ENCODE measurements around the gene NRXN3. TPM values are rescaled to one million over a fixed set of nuclear protein-coding genes. Genes with fewer than 3 reads are reported as not detected.

The NRXN3 gene
- total and polyA plus RNA-seq, 2 of the 13 experiments (the other 11 are each of a cell fraction or from before 2014, with no cell fraction given) = 0.03 TPM; not detected in 1

GRCh38 chr14:78534141-78534540 is 364.0 kb downstream of the NRXN3 start:
- Histone ChIP-seq H3K4me1 (ENCODE audit: insufficient read depth, low read length) (no peaks in the 10 kb centered on the region), H4K20me1 (ENCODE audit: insufficient read depth, low read length) (no peaks in the 10 kb centered on the region), H3K9ac (ENCODE audit: insufficient read depth, low read depth, low read length) (no peak overlapping the region), H3K9me3 (ENCODE audit: low read length) (peaks cover 18% of the 10 kb centered on the region), H3K36me3 (replicated peaks in 1 of 2; ENCODE audit: control insufficient read depth in 1 of 2, insufficient read depth in 2 of 2, low read length in 2 of 2) (no peaks in the 10 kb centered on the region), H3K27me3 (ENCODE audit: control insufficient read depth in 1 of 2, insufficient read depth in 2 of 2, low read length in 2 of 2) (no peaks in the 10 kb centered on the region), H3K4me2 (ENCODE audit: low read depth, low read length) (no peak overlapping the region), H3K79me2 (ENCODE audit: insufficient read depth, low read length) (no peaks in the 10 kb centered on the region), H3K4me3 (replicated peaks in 1 of 3; ENCODE audit: insufficient read depth in 1 of 3, low read depth in 2 of 3, low read length in 3 of 3) (no peak overlapping the region), H2AFZ (ENCODE audit: low read length) (no peak overlapping the region), H3K27ac (ENCODE audit: extremely low read length, insufficient read depth, low read length) (no peak overlapping the region)
- no peak for DNase-seq (ENCODE audit: low spot score)
- intact Hi-C loops (cut with micrococcal nuclease; ENCODE audit: unreplicated experiment) = no loop called here
- in situ Hi-C loops (cut with HindIII; ENCODE audit: extremely low pct_ligation_motif_present, low pct_unique_long_range_greater_than_20kb) = no loop called here
- BruUV-seq (replicated peaks) = no TSS peak
- 27% methylated on average over 2 of the region's 2 CpGs for WGBS (ENCODE audit: low lambda C conversion rate)
- no peak for ATAC-seq
- ChIA-PET CTCF (ENCODE audit: low intra/inter-chr PET ratio, low total read pairs) (no interaction called here), POLR2A (no interaction called here)
- TF ChIP-seq HNF4A (CRISPR knock-in tag; IDR thresholded peaks at IDR 0.05) (no peak), GATA4 (IDR thresholded peaks at IDR 0.05; ENCODE audit: borderline replicate concordance, low read depth) (no peak), KDM5B (CRISPR knock-in tag; IDR thresholded peaks at IDR 0.05; ENCODE audit: borderline replicate concordance) (no peak), THAP8 (CRISPR knock-in tag; IDR thresholded peaks at IDR 0.05; ENCODE audit: borderline replicate concordance) (no peak), ZNF772 (CRISPR knock-in tag; IDR thresholded peaks at IDR 0.05) (no peak), DNMT3B (CRISPR knock-in tag; conservative IDR thresholded peaks at IDR 0.05) (no peak), ZNF563 (CRISPR knock-in tag; IDR thresholded peaks at IDR 0.05) (no peak), ZSCAN30 (CRISPR knock-in tag; IDR thresholded peaks at IDR 0.05) (no peak), ZNF878 (CRISPR knock-in tag; IDR thresholded peaks at IDR 0.05) (no peak), ZNF768 (CRISPR knock-in tag; IDR thresholded peaks at IDR 0.05) (no peak)
- TF ChIP-seq, protein P1, sequence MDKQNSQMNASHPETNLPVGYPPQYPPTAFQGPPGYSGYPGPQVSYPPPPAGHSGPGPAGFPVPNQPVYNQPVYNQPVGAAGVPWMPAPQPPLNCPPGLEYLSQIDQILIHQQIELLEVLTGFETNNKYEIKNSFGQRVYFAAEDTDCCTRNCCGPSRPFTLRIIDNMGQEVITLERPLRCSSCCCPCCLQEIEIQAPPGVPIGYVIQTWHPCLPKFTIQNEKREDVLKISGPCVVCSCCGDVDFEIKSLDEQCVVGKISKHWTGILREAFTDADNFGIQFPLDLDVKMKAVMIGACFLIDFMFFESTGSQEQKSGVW (CRISPR knock-in tag; IDR thresholded peaks at IDR 0.05; ENCODE audit: borderline replicate concordance) = no peak
- TF ChIP-seq, protein P2, sequence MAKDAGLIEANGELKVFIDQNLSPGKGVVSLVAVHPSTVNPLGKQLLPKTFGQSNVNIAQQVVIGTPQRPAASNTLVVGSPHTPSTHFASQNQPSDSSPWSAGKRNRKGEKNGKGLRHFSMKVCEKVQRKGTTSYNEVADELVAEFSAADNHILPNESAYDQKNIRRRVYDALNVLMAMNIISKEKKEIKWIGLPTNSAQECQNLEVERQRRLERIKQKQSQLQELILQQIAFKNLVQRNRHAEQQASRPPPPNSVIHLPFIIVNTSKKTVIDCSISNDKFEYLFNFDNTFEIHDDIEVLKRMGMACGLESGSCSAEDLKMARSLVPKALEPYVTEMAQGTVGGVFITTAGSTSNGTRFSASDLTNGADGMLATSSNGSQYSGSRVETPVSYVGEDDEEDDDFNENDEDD (CRISPR knock-in tag; IDR thresholded peaks at IDR 0.05; ENCODE audit: borderline replicate concordance) = no peak
- TF ChIP-seq, protein P3, sequence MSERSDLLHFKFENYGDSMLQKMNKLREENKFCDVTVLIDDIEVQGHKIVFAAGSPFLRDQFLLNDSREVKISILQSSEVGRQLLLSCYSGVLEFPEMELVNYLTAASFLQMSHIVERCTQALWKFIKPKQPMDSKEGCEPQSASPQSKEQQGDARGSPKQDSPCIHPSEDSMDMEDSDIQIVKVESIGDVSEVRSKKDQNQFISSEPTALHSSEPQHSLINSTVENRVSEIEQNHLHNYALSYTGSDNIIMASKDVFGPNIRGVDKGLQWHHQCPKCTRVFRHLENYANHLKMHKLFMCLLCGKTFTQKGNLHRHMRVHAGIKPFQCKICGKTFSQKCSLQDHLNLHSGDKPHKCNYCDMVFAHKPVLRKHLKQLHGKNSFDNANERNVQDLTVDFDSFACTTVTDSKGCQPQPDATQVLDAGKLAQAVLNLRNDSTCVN (CRISPR knock-in tag; IDR thresholded peaks at IDR 0.05; ENCODE audit: borderline replicate concordance) = no peak
- no peak for FAIRE-seq

Data from HepG2 (cell line).